ENCODE results near the gene MICAL2. TPM values are rescaled to one million over a fixed set of nuclear protein-coding genes. Genes with fewer than 3 reads are reported as not detected.

Gene MICAL2
- total and polyA plus RNA-seq, 12 donors = 8.4 to 80.5 (median 34.1) TPM

DNA sequence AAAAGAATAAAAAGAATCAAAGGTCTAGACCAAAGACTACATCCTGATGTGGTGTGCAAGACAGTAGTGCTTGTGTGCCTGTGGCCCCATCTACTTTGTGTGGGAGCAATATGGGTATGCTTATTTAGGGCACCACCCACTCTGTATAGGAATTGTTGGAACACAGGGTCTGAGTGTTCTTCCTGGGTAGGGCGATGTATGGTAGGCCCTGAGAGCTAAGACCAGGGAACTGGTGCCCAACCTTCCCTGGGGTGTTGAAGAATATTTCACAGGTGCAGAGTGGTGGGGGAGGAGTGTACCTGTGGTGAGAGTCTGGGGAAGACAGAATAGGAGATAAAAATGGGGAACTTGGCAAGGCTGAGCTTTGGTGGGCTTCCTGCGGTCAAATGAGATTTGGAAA, 41.9 kb downstream of the MICAL2 start:
- DNase-seq = no peak
- Histone ChIP-seq H3K9me3 (replicated peaks in 1 of 3) (no peaks in the 10 kb centered on the region), H3K27ac (no peak overlapping the region), H3K36me3 (replicated peaks in 1 of 2) (peaks cover 0 to 3% of the 10 kb centered on the region in 2 donors), H3K27me3 (no peaks in the 10 kb centered on the region), H3K4me1 (replicated peaks in 1 of 2) (peaks cover 0 to 8% of the 10 kb centered on the region in 2 donors), H3K4me3 (no peak overlapping the region)
- no peak for TF ChIP-seq POLR2A (IDR thresholded peaks at IDR 0.05)
- TF ChIP-seq, protein P1, sequence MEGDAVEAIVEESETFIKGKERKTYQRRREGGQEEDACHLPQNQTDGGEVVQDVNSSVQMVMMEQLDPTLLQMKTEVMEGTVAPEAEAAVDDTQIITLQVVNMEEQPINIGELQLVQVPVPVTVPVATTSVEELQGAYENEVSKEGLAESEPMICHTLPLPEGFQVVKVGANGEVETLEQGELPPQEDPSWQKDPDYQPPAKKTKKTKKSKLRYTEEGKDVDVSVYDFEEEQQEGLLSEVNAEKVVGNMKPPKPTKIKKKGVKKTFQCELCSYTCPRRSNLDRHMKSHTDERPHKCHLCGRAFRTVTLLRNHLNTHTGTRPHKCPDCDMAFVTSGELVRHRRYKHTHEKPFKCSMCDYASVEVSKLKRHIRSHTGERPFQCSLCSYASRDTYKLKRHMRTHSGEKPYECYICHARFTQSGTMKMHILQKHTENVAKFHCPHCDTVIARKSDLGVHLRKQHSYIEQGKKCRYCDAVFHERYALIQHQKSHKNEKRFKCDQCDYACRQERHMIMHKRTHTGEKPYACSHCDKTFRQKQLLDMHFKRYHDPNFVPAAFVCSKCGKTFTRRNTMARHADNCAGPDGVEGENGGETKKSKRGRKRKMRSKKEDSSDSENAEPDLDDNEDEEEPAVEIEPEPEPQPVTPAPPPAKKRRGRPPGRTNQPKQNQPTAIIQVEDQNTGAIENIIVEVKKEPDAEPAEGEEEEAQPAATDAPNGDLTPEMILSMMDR (IDR thresholded peaks at IDR 0.05) = no peak
- intact Hi-C loops (cut with DNase I) = no loop called here
- WGBS, 4 donors = 94 to 96% (median 96%) methylated on average over 2 of the region's 2 CpGs

DNA sequence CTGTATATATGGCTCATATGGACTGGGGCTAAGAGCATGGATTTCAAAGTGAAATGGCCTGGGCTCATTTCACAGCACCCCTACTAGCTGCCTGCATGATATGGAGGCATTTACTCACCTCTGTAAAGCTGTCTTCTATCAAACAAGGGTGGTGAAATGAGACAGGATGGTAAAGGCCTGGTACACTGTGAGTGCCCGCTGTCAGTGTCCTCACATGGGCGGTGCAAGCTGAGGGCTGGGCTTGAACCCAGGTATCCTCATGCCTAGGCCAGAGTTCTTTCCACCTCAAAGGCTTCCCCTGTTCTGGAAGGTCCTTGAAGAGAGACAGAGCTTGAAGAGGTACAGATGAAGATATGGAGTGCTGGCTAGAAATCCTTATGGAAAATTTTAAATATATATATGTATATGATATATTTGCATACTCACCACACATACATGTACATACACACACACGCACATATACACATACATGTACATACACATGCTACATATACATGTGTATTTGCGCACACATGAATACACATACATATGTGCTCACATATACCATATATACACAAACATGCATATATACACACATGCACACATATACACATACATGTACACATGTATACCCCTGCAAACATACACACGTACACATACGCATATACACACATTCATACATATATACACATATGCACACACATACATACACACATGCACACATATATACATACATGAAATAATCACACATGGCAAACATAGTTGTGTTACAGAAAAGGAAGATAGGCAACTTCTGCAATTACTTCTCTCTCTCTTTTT, 44.7 kb downstream of the MICAL2 start:
- no peak for TF ChIP-seq POLR2A (IDR thresholded peaks at IDR 0.05)
- TF ChIP-seq, protein P1 (IDR thresholded peaks at IDR 0.05) = no peak
- peaks cover 0 to 3% of the 10 kb centered on the region in 2 donors for H3K36me3 ChIP-seq (replicated peaks in 1 of 2)
- WGBS, 4 donors = 92 to 97% (median 95%) methylated on average over 6 of the region's 6 CpGs
- no peak overlapping the region for H3K27ac ChIP-seq
- DNase-seq = no peak
- H3K4me3 ChIP-seq = no peak overlapping the region
- no peaks in the 10 kb centered on the region for H3K27me3 ChIP-seq
- H3K4me1 ChIP-seq (replicated peaks in 1 of 2) = peaks cover 0 to 25% of the 10 kb centered on the region in 2 donors
- intact Hi-C loops (cut with DNase I) = no loop called here
- H3K9me3 ChIP-seq (replicated peaks in 1 of 3) = no peaks in the 10 kb centered on the region

DNA sequence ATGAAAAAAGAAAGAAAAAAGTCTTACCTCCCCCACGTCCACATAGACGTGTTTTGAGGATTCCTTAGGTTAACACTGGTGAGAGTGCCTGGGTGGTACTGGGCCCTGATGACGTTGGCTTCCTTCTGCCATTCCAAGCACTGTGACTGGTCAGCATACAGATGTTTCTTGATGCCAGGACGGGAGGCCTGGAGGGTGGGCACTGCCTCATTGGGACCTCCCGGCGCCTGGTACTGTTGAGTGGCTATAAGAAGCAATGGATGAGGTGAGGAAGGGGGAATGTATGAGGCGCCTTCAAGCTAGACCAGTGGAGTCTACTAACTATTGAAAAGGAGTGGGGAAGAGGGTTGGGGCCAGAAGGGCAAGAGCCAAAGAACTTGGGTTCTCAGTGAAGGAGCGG, 45.3 kb downstream of the MICAL2 start:
- intact Hi-C loops (cut with DNase I) = no loop called here
- H3K27me3 ChIP-seq = no peaks in the 10 kb centered on the region
- peak overlapping the region in 2 of 5 donors; percentile 64 to 72 for H3K27ac ChIP-seq
- no peaks in the 10 kb centered on the region for H3K9me3 ChIP-seq (replicated peaks in 1 of 3)
- peaks cover 0 to 3% of the 10 kb centered on the region in 2 donors for H3K36me3 ChIP-seq (replicated peaks in 1 of 2)
- WGBS, 4 donors = 92 to 98% (median 96%) methylated on average over 8 of the region's 8 CpGs
- no peak for DNase-seq
- no peak overlapping the region for H3K4me3 ChIP-seq
- H3K4me1 ChIP-seq (replicated peaks in 1 of 2) = peaks cover 0 to 25% of the 10 kb centered on the region in 2 donors
- no peak for TF ChIP-seq POLR2A (IDR thresholded peaks at IDR 0.05)
- TF ChIP-seq, protein P1 (IDR thresholded peaks at IDR 0.05) = no peak

DNA sequence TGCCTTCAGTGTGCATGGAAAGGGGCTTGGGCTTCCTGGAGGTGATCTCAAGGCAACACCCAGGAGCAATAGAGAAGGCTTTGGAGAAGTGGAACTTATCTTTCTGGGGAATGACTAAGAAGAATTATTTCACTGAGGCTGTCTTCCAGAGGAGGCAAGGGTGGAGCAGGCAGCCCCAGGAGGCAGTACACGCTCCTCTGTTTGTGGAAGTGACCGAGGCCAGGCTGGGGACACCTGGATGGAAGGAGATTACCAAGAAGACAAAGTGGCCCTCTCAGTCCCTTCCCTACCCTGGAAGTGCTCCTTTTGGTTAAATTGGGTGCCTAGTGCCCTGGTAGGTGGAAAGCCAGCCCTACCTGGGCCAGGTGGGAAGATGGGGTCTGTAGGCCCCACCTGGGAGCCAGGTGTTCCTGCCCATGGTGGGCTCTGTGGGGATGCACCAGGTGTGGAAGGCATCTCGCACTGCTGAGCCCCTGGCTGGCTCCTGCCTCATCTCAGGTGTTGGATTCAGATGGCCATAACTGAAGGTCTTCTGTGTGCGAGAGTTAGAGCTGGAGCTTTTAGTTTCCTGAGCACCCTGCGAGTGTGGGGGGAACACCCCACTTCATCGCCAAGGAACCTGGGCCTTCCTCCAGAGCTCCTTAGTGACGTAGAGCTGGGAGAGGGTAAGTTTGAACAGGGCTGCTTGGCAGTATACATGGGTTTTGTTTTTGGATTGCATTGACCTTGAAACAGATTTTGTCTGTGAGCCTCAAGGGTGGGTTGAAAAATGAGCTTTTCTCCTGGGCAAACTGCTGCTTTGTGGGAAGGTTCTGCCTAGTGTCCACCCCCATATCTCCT, 46.1 kb downstream of the MICAL2 start:
- Histone ChIP-seq H3K36me3 (replicated peaks in 1 of 2) (peaks cover 0 to 3% of the 10 kb centered on the region in 2 donors), H3K4me1 (replicated peaks in 1 of 2) (peaks cover 0 to 25% of the 10 kb centered on the region in 2 donors), H3K9me3 (replicated peaks in 1 of 3) (no peaks in the 10 kb centered on the region), H3K27ac (peak overlapping the region in 2 of 5 donors; percentile 64 to 72), H3K27me3 (no peaks in the 10 kb centered on the region), H3K4me3 (no peak overlapping the region)
- TF ChIP-seq POLR2A (IDR thresholded peaks at IDR 0.05) = no peak
- TF ChIP-seq, protein P1 (IDR thresholded peaks at IDR 0.05) = no peak
- intact Hi-C loops (cut with DNase I) = no loop called here
- 85 to 94% (median 87%) methylated on average over 5 to 7 of the region's 7 CpGs for WGBS, 4 donors
- no peak for DNase-seq
